K562 (cell line): ENCODE results near the gene TRIM69. TPM values are rescaled to one million over a fixed set of nuclear protein-coding genes. Genes with fewer than 3 reads are reported as not detected.

ENCODE experiments used
- ATAC-seq: fragments of 200-7000 bp; cut with Tn5 transposase; 3 replicates; pipeline ENCODE4 v1.9.1; 2020; ENCODE audit warnings: moderate library complexity
- BruUV-seq: library from RNA; stranded (reverse); fragments of 400-500 nt; replicated peaks from 2 replicates; lab custom pipeline; 2021; lab: Mats Ljungman, UMichigan
- CTCF ChIA-PET: fragments of 300-600 bp; formaldehyde crosslinking; extraction: SDS; loops from one replicate; lab custom pipeline; 2021; ENCODE audit warnings: low intra/inter-chr PET ratio; lab: Yijun Ruan, JAX
- POLR2A ChIA-PET: fragments of 300-600, 350-650 bp; sonication (Branson Sonifier 250); formaldehyde crosslinking; extraction: SDS; loops from one replicate; lab custom pipeline; 2021; ENCODE audit warnings: antibody characterized with exemption, inconsistent platforms; lab: Yijun Ruan, JAX
- DNase-seq, 4 experiments: peaks; one replicate each; pipeline versions ENCODE4 v3.0.0 to v3.0.0-alpha.2; 2011 to 2018; ENCODE audit warnings: low spot score in 3 of 4, mixed read lengths in 3 of 4; ENCODE audit errors: extremely low read depth in 1 of 4
- FAIRE-seq: peaks from 2 replicates; lab custom pipeline; 2011; peaks lifted over from hg19 to GRCh38; lab: Jason Lieb, UNC
- H2AFZ ChIP-seq: 2 replicates; pipeline ENCODE4 v1.6.0; 2011; ENCODE audit warnings: low read depth, low read length, control low read depth, inconsistent platforms
- H3K27ac ChIP-seq: fragments of 200-600 bp; 3 replicates; pipeline ENCODE4 v1.8.0; 2011; ENCODE audit warnings: low read depth, mild to moderate bottlenecking, control low read depth, inconsistent platforms, low read length, moderate library complexity, mixed read lengths; ENCODE audit errors: extremely low read depth
- H3K27me3 ChIP-seq, 2 experiments: fragments of 300-600 bp in 1 of 2; 2 replicates in 1 of 2; 3 replicates in 1 of 2; pipeline versions ENCODE4 v1.6.0 to v1.8.0; 2011; ENCODE audit warnings: inconsistent platforms in 2 of 2, low read length in 2 of 2, mild to moderate bottlenecking in 1 of 2, mixed read lengths in 1 of 2, moderate library complexity in 1 of 2; ENCODE audit not compliant: control insufficient read depth in 2 of 2, insufficient read depth in 2 of 2
- H3K36me3 ChIP-seq: fragments of 300-600 bp; 3 replicates; pipeline ENCODE4 v1.8.0; 2011; ENCODE audit warnings: mild to moderate bottlenecking, low read length, inconsistent platforms; ENCODE audit not compliant: control insufficient read depth, insufficient read depth
- H3K4me1 ChIP-seq, 2 experiments: fragments of 200-600 bp in 1 of 2; replicated peaks in 1 of 2; 2 replicates in 1 of 2; 3 replicates in 1 of 2; pipeline versions ENCODE4 v1.5.1 to v1.8.0; 2011; ENCODE audit warnings: inconsistent platforms in 2 of 2, low read length in 2 of 2, mild to moderate bottlenecking in 1 of 2, mixed read lengths in 1 of 2, moderate library complexity in 1 of 2; ENCODE audit not compliant: control insufficient read depth in 2 of 2, insufficient read depth in 2 of 2
- H3K4me2 ChIP-seq: 2 replicates; pipeline ENCODE4 v1.6.1; 2011; ENCODE audit warnings: low read length, control low read depth, inconsistent platforms, mixed read lengths; ENCODE audit not compliant: insufficient read depth
- H3K4me3 ChIP-seq: fragments of 200-600 bp; sonication (generic), shearing (Covaris generic); 2 replicates; pipeline ENCODE4 v1.5.1; 2016; ENCODE audit warnings: control low read depth, inconsistent platforms
- H3K79me2 ChIP-seq: fragments of 200-600 bp; 3 replicates; pipeline ENCODE4 v1.8.0; 2011; ENCODE audit warnings: low read length, inconsistent platforms; ENCODE audit not compliant: control insufficient read depth, insufficient read depth
- H3K9ac ChIP-seq, 2 experiments: 2 replicates each; pipeline versions ENCODE4 v1.6.0 to v1.6.1; 2011; ENCODE audit warnings: low read depth in 2 of 2, low read length in 2 of 2, control low read depth in 1 of 2, inconsistent platforms in 1 of 2, mild to moderate bottlenecking in 1 of 2, mixed read lengths in 1 of 2; ENCODE audit not compliant: insufficient read depth in 1 of 2
- H3K9me1 ChIP-seq: one replicate; pipeline ENCODE4 v1.6.0; 2011; ENCODE audit warnings: inconsistent platforms, mild to moderate bottlenecking, low read length, moderate library complexity; ENCODE audit not compliant: control insufficient read depth, insufficient read depth
- H3K9me3 ChIP-seq: replicated peaks from 2 replicates; pipeline ENCODE4 v1.5.1; 2011; ENCODE audit warnings: low read depth, low read length, inconsistent platforms; ENCODE audit not compliant: control insufficient read depth, insufficient read depth
- H4K20me1 ChIP-seq: replicated peaks from 2 replicates; pipeline ENCODE4 v1.6.1; 2011; ENCODE audit warnings: low read length, inconsistent platforms, mixed read lengths; ENCODE audit not compliant: control insufficient read depth, insufficient read depth
- CBFA2T2 ChIP-seq: fragments of 450-650 bp; conservative IDR thresholded peaks from 2 replicates; pipeline ENCODE4 v1.6.1; 2017; ENCODE audit warnings: mild to moderate bottlenecking
- CBFA2T3 ChIP-seq: fragments of 450-650 bp; IDR thresholded peaks from 2 replicates; pipeline ENCODE4 v1.6.1; 2017
- DLX4 ChIP-seq: fragments of 250-450 bp; sonication (Bioruptor Pico); IDR thresholded peaks from 2 replicates; pipeline ENCODE4 v1.6.1; 2021; ENCODE audit warnings: mild to moderate bottlenecking
- DNMT1 ChIP-seq: fragments of 450-650 bp; IDR thresholded peaks from 2 replicates; pipeline ENCODE4 v1.6.1; 2016; ENCODE audit warnings: antibody characterized with exemption, mild to moderate bottlenecking
- HCFC1 ChIP-seq: IDR thresholded peaks from 2 replicates; pipeline ENCODE4 v1.6.1; 2012; ENCODE audit warnings: low read depth, low read length, improper control_type of control experiment
- KLF10 ChIP-seq: fragments of 250-450 bp; sonication (Bioruptor Pico); IDR thresholded peaks from 2 replicates; pipeline ENCODE4 v1.6.1; 2021; ENCODE audit warnings: matching md5 sums
- PHF21A ChIP-seq: fragments of 450-650 bp; IDR thresholded peaks from 2 replicates; pipeline ENCODE4 v1.6.1; 2017; ENCODE audit warnings: low read depth, borderline replicate concordance
- SAFB ChIP-seq: fragments of 200-400 bp; formaldehyde crosslinking; IDR thresholded peaks from 2 replicates; pipeline ENCODE4 v1.6.1; 2017; ENCODE audit warnings: low read depth, low read length, borderline replicate concordance
- WGBS: fragments of 100-300 bp; shearing (Covaris generic); methylation state at CpG from one replicate; pipeline ENCODE4 v1.1.6; 2016; ENCODE audit warnings: low coverage, mixed read lengths; ENCODE audit not compliant: insufficient coverage; ENCODE audit errors: missing lambda C conversion rate; 5-methylcytosine and 5-hydroxymethylcytosine counted together
- in situ Hi-C: fragments of 300-500 bp; cut with MboI; formaldehyde crosslinking; loops from 4 replicates; pipeline ENCODE4 v1.15.0; 2018; ENCODE audit warnings: inconsistent platforms, mixed read lengths
- intact Hi-C: fragments of 100-400 bp; cut with micrococcal nuclease; formaldehyde crosslinking; loops from 2 replicates; pipeline ENCODE4 v1.14.2; 2022
- polyA plus RNA-seq, 8 experiments: library from polyadenylated mRNA; depleted of rRNA in 4 of 8; stranded (reverse) in 5 of 8; unstranded in 3 of 8; fragments of >200 nt; fragmentation: Nextera tagmentation in 2 of 8; fragmentation: Illumina TruSeq in 1 of 8; extraction: Ambion mirVana in 2 of 8; extraction: Trizol in 1 of 8; gene quantifications; 2 replicates each; pipeline versions ENCODE4 v1.2.1 to v1.2.3, GENCODE V29; 2011 to 2014; ENCODE audit warnings: inconsistent platforms in 1 of 8, missing spikeins in 1 of 8
- total RNA-seq, 7 experiments: library from RNA; depleted of rRNA in 6 of 7; stranded (reverse); fragments of >200 nt in 6 of 7; fragmentation: Illumina TruSeq in 2 of 7; extraction: Trizol in 2 of 7; gene quantifications; 2 replicates each; pipeline versions ENCODE4 v1.2.1 to v1.2.3, GENCODE V29; 2011 to 2021; ENCODE audit warnings: low replicate concordance in 1 of 7

TRIM69 gene
- total and polyA plus RNA-seq, 9 of the 15 experiments (the other 6 are each of a cell fraction or from before 2014, with no cell fraction given): 1.0 to 4.3 (median 2.3) TPM

GRCh38 chr15:44801797-44802196, 65.5 kb downstream of the TRIM69 start:
- in situ Hi-C loops: no loop called here
- no TSS peak for BruUV-seq
- ATAC-seq: no peak

DNA sequence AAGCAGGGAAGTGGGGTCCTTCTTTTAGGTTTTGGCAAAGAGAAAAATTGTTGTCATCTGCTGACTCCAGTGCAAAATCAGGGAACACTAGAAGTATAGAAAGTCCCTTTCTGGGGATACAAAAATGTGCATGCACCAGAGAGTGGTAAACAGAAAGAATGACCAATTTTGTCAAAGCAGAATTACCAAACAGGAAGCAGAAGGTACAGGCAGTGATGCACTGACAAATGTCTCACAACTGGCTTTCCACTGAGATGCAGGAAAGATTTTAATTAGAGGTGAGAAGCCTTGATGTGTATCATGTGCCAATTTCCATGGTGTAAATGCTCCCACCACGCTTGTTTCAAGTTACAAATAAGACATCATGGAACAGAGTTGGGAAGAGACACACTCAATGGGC, 66.0 kb downstream of the TRIM69 start:
- FAIRE-seq (no peak), ATAC-seq (no peak), DNase-seq (no peak)
- H3K4me1 ChIP-seq: no peaks in the 10 kb centered on the region; a peak in 1 of 5 replicates
- no peaks in the 10 kb centered on the region for H4K20me1 ChIP-seq
- intact Hi-C loops: no loop called here
- H2AFZ ChIP-seq: peak overlapping the region; percentile 9
- no peak overlapping the region for H3K27ac ChIP-seq
- H3K36me3 ChIP-seq: no peaks in the 10 kb centered on the region
- H3K9me1 ChIP-seq: no peaks in the 10 kb centered on the region
- H3K9me3 ChIP-seq: no peaks in the 10 kb centered on the region
- CTCF ChIA-PET: no interaction called here
- H3K79me2 ChIP-seq: no peaks in the 10 kb centered on the region
- H3K4me3 ChIP-seq: no peak overlapping the region
- H3K4me2 ChIP-seq: no peak overlapping the region
- H3K27me3 ChIP-seq: no peaks in the 10 kb centered on the region
- in situ Hi-C loops: no loop called here
- WGBS: 6% methylated on average over 1 of the region's 1 CpG
- H3K9ac ChIP-seq: no peak overlapping the region; a peak in 1 of 4 replicates
- BruUV-seq: no TSS peak
- POLR2A ChIA-PET: no interaction called here

More at GRCh38 chr15:44801797-44802196, 65.5 kb downstream of the TRIM69 start:
- H3K36me3 ChIP-seq: no peaks in the 10 kb centered on the region
- H3K27ac ChIP-seq: no peak overlapping the region
- no peak overlapping the region for H3K4me2 ChIP-seq
- H3K79me2 ChIP-seq: no peaks in the 10 kb centered on the region
- H4K20me1 ChIP-seq: no peaks in the 10 kb centered on the region
- no peak overlapping the region for H3K4me3 ChIP-seq
- no peaks in the 10 kb centered on the region for H3K9me1 ChIP-seq
- ChIA-PET CTCF (no interaction called here), POLR2A (interaction anchor here (0.9 kb wide), 1 partner anchor 13 kb away, joined by 3 read pairs; no protein-coding TSS in a partner anchor)
- DNase-seq (no peak), FAIRE-seq (peak; percentile 49)
- intact Hi-C loops: no loop called here
- H3K27me3 ChIP-seq: no peaks in the 10 kb centered on the region
- 0 out of 2 replicates have a peak overlapping the region, but pooled peaks have one; percentile 9 for H2AFZ ChIP-seq
- H3K9me3 ChIP-seq: no peaks in the 10 kb centered on the region
- no peak for TF ChIP-seq HCFC1
- no peak for TF ChIP-seq SAFB
- TF ChIP-seq KLF10 (CRISPR knock-in tag): no peak
- no peak for TF ChIP-seq DLX4
- no peak for TF ChIP-seq DNMT1
- peak; percentile 27; the same call in 1 of the 2 replicates for TF ChIP-seq CBFA2T2
- no peak for TF ChIP-seq PHF21A
- TF ChIP-seq CBFA2T3: peak; percentile 60; the same call in 1 of the 2 replicates
- TF ChIP-seq, all 486 proteins: peak for 2
- Histone ChIP-seq H3K4me1 (peaks cover 0 to 3% of the 10 kb centered on the region in 2 experiments; a peak in 1 of 5 replicates), H3K9ac (no peak overlapping the region)
